Measurements from ENCODE around the gene PPP3R1. TPM values are rescaled to one million over a fixed set of nuclear protein-coding genes. Genes with fewer than 3 reads are reported as not detected.

Gene PPP3R1
- total RNA-seq, 4 donors from 2014 or later, result 16.9 to 32.3 (median 29.8) TPM

GRCh38 chr2:68246396-68246795 lies 5.9 kb downstream of the PPP3R1 start:
- Histone ChIP-seq H3K36me3 (no peaks in the 10 kb centered on the region), H3K27me3 (no peaks in the 10 kb centered on the region), H3K4me3 (no peak overlapping the region), H3K27ac (no peak overlapping the region), H3K9me3 (no peaks in the 10 kb centered on the region), H3K4me1 (peaks cover 70 to 74% of the 10 kb centered on the region in 2 donors)
- DNase-seq, result no peak
- intact Hi-C loops (cut with DNase I; ENCODE audit: low total_unique reads) (no loop called here), in situ Hi-C loops (cut with MboI; ENCODE audit: low sequenced_read_pairs in 4 of 4) (loop anchor here in 3 of 4 donors (10.0 kb wide), 1 partner anchor 52 kb away; no protein-coding TSS in a partner anchor)
- no peak for TF ChIP-seq POLR2A (IDR thresholded peaks at IDR 0.05)
- ATAC-seq, result no peak

- Histone ChIP-seq H3K9me3 (no peaks in the 10 kb centered on the region), H3K4me1 (peaks cover 73 to 79% of the 10 kb centered on the region in 2 donors), H3K27ac (no peak overlapping the region), H3K4me3 (no peak overlapping the region), H3K36me3 (no peaks in the 10 kb centered on the region), H3K27me3 (no peaks in the 10 kb centered on the region)
- in situ Hi-C loops (cut with MboI; ENCODE audit: low sequenced_read_pairs in 4 of 4) (loop anchor here in 3 of 4 donors (10.0 kb wide), 1 partner anchor 51 kb away; no protein-coding TSS in a partner anchor), intact Hi-C loops (cut with DNase I; ENCODE audit: low total_unique reads) (no loop called here)
- ATAC-seq, result no peak
- TF ChIP-seq POLR2A (IDR thresholded peaks at IDR 0.05) (no peak), CTCF (IDR thresholded peaks at IDR 0.05 in 4 of 5, conservative IDR thresholded peaks at IDR 0.05 in 1 of 5) (no peak)
- DNase-seq, result no peak
Measured at GRCh38 chr2:68245672-68246071, 6.7 kb downstream of the PPP3R1 start.

- no peak overlapping the region for H3K4me3 ChIP-seq
- TF ChIP-seq POLR2A (IDR thresholded peaks at IDR 0.05) (no peak), CTCF (IDR thresholded peaks at IDR 0.05 in 4 of 5, conservative IDR thresholded peaks at IDR 0.05 in 1 of 5) (no peak)
- no peaks in the 10 kb centered on the region for H3K36me3 ChIP-seq
- no peak overlapping the region for H3K27ac ChIP-seq
- peaks cover 73 to 79% of the 10 kb centered on the region in 2 donors for H3K4me1 ChIP-seq
- ATAC-seq, result no peak
- no peaks in the 10 kb centered on the region for H3K9me3 ChIP-seq
- no peak for DNase-seq
- in situ Hi-C loops (cut with MboI; ENCODE audit: low sequenced_read_pairs in 4 of 4) (loop anchor here in 3 of 4 donors (10.0 kb wide), 1 partner anchor 50 kb away; no protein-coding TSS in a partner anchor), intact Hi-C loops (cut with DNase I; ENCODE audit: low total_unique reads) (no loop called here)
- H3K27me3 ChIP-seq, result no peaks in the 10 kb centered on the region
Measured at GRCh38 chr2:68245066-68245465, 7.3 kb downstream of the PPP3R1 start.

GRCh38 chr2:68244456-68244855 lies 7.9 kb downstream of the PPP3R1 start:
- Histone ChIP-seq H3K4me1 (peaks cover 73 to 78% of the 10 kb centered on the region in 2 donors), H3K27me3 (no peaks in the 10 kb centered on the region), H3K4me3 (no peak overlapping the region), H3K36me3 (no peaks in the 10 kb centered on the region), H3K9me3 (no peaks in the 10 kb centered on the region), H3K27ac (no peak overlapping the region)
- TF ChIP-seq CTCF (IDR thresholded peaks at IDR 0.05 in 4 of 5, conservative IDR thresholded peaks at IDR 0.05 in 1 of 5), result no peak
- TF ChIP-seq POLR2A (IDR thresholded peaks at IDR 0.05), result no peak
- DNase-seq (no peak), ATAC-seq (no peak)
- in situ Hi-C loops (cut with MboI; ENCODE audit: low sequenced_read_pairs in 4 of 4) (loop anchor here in 3 of 4 donors (10.0 kb wide), 1 partner anchor 50 kb away; no protein-coding TSS in a partner anchor), intact Hi-C loops (cut with DNase I; ENCODE audit: low total_unique reads) (no loop called here)

- TF ChIP-seq POLR2A (IDR thresholded peaks at IDR 0.05) (no peak), CTCF (IDR thresholded peaks at IDR 0.05 in 4 of 5, conservative IDR thresholded peaks at IDR 0.05 in 1 of 5) (no peak)
- H3K27me3 ChIP-seq, result no peaks in the 10 kb centered on the region
- H3K27ac ChIP-seq, result no peak overlapping the region
- H3K4me1 ChIP-seq, result peaks cover 73 to 79% of the 10 kb centered on the region in 2 donors
- H3K36me3 ChIP-seq, result no peaks in the 10 kb centered on the region
- DNase-seq, result no peak
- in situ Hi-C loops (cut with MboI; ENCODE audit: low sequenced_read_pairs in 4 of 4) (loop anchor here in 3 of 4 donors (10.0 kb wide), 1 partner anchor 47 kb away; no protein-coding TSS in a partner anchor), intact Hi-C loops (cut with DNase I; ENCODE audit: low total_unique reads) (no loop called here)
- ATAC-seq, result no peak
- no peak overlapping the region for H3K4me3 ChIP-seq
- H3K9me3 ChIP-seq, result no peaks in the 10 kb centered on the region
Measured at GRCh38 chr2:68241732-68242131, 10.6 kb downstream of the PPP3R1 start.
